OCI-M2 (cell line): Measurements from ENCODE around the gene CLTRN.
"Not testable (repeated sequence)": the region's sequence is repeated elsewhere in the genome, so short reads cannot be mapped to it uniquely, and the experiment has no call there.

Experiments used
- DNase-seq: peaks from one replicate; lab custom pipeline; 2025; ENCODE audit not compliant: unreplicated experiment; lab: John Stamatoyannopoulos, UW

The CLTRN gene

GRCh38 chrX:15653961-15654360 lies 10.6 kb downstream of the CLTRN start:
- no peak for DNase-seq

DNA sequence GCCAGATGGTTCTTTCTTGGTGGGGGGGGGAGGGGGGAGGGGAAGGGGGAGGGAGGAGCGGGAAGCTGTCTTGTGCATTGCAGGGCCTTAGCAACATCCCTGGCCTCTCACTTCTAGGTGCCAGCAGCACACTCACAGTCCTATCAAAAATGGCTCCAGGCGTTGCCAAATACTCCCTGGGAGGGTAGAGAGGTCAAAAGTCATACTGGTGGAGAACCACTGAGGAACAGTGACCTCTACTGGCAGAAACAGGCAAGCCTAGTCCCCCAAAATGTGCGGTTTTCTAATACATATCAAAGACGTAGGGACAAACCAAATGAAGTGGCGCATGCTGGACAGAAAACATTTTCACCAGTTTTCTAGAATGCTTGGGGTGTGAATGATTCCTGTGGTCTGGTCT lies 17.1 kb downstream of the CLTRN start:
- DNase-seq, result not testable (repeated sequence)

DNA sequence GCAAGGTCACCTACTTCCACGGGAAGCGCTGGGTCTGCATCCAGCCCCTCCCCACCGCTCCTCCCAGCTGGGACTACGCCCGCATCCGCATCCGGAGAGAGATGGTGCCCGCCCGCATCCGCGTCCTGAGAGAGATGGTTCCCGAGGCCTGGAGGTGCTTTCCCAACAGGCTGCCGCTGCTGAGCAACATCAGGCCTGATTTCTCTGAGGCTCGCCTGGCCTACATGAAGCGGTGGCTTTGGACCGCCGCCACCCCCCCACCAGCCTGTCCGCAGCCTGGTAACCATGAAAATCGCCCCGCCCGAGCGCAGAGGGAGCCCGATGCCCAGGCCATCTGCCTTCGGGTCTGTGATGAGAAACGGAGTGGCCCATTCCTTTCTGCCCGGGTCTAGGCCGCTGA lies 18.1 kb downstream of the CLTRN start:
- no peak for DNase-seq

- no peak for DNase-seq
Observed at GRCh38 chrX:15646031-15646430, 18.6 kb downstream of the CLTRN start.

DNA sequence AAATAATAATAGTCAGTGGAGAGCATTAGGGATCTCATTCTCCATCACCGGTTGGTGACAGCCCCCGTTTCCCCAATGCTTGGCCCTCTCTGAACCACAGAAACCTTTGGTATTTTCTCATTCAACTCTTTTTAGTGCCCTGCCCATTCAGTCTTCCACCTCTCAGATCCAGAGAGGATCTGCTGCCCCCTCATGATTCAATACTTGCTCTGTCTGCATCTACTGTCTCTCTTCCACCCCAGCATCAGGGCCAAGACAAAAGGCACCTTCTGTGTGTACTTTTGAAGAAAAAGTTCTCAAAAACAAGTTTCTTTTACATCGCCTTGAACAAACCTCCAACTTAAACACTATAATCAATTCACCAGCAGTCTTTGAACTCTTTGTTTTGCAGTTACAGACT lies 19.3 kb downstream of the CLTRN start:
- no peak for DNase-seq

DNA sequence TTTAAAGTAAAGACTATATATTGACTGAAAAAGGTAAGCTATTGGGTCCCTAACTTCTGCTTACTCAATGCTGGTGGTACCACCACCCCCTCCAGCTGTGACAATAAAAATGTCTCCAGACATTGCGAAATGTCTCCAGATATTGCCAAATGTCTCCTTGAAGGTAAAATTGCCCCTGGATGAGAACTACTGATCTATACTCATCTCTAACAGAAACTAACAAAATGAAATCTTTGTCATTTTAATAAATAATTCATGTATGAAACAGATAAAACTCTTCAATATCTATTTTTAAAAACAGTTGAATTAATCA lies 20.1 kb downstream of the CLTRN start:
- DNase-seq, result no peak

DNA sequence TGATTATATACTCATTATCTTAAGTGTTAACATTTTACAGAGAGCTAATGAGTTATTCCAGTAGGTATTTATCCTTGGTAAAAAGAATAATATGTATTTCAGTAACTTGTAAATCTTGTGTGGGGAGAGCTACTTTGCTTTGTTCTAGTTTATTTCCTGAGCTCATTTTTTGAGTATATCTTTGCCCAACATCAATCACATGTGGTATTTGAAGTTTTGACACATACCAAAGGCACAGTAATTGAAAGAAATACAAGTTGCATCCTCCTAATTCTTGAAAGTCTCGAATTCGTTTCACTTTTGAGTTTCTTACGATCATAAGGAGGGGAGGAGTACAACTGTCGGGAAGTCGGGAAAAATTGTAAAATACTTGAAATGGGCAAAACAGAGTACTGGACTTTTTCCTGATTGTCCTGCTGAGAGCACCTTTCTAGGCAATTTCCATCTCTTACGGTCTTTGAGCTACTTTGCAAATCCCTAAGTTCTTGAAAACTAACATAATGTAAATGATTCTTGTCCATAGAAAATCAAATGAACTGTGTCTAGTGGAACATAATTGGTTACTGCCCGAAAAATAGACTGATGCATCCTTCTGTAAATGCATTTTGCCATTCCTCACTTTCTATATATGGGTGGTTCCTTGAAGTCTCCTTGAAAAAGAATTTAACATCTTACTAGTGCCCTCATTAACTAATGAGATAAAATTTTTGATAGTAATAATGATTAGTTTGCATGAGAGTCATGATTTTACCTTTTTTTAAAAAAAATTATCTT lies 20.6 kb downstream of the CLTRN start:
- DNase-seq, result no peak

- no peak for DNase-seq
Observed at GRCh38 chrX:15631637-15632036, 33.0 kb downstream of the CLTRN start.

- no peak for DNase-seq
Observed at GRCh38 chrX:15623054-15623453, 41.6 kb downstream of the CLTRN start.

GRCh38 chrX:15619053-15619755 lies 45.4 kb downstream of the CLTRN start:
- no peak for DNase-seq

- DNase-seq, result no peak
Observed at GRCh38 chrX:15617111-15617510, 47.5 kb downstream of the CLTRN start.

DNA sequence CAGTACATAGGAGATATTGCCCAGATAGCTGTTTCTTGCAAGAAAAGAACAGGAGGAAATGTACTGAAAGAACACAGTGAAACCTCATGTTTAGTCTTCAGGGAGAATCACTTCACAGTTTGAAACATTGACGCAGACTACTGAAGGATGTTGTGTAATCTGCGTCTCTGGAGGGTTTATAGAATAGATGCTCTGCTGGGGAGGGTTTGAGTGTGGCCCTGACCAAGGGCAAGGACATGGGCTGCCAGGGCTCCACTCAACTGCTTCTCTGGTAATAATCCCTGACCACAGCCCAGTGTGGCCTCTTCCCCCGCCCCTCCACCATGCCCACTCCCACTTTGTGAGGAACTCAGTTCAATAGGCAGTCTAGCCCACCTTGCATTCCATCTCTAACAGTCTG lies 48.1 kb downstream of the CLTRN start:
- no peak for DNase-seq

- no peak for DNase-seq
Observed at GRCh38 chrX:15607067-15607466, 57.5 kb downstream of the CLTRN start.

- no peak for DNase-seq
Observed at GRCh38 chrX:15606136-15606535, 58.5 kb downstream of the CLTRN start.

- DNase-seq, result no peak
Observed at GRCh38 chrX:15605226-15605625, 59.4 kb downstream of the CLTRN start.

DNA sequence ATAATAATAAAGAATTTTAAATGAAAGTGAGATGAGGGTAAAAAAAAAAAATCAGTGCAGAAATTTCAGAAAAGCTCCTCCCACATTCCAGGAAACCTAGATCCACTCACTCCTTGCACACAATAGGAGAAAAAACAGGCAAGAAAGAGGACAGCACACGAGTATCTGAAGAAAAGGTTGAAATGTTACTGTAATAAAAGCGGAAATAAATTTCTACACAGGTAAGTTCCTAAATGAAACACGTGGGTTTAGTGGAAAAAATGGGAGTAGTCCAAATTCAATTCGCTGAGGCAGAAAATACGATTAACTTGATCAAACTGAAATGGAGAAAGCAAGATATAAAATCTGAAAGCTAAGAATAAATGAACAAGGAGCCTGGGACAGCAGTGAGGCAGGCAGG lies 61.8 kb downstream of the CLTRN start:
- DNase-seq, result no peak

DNA sequence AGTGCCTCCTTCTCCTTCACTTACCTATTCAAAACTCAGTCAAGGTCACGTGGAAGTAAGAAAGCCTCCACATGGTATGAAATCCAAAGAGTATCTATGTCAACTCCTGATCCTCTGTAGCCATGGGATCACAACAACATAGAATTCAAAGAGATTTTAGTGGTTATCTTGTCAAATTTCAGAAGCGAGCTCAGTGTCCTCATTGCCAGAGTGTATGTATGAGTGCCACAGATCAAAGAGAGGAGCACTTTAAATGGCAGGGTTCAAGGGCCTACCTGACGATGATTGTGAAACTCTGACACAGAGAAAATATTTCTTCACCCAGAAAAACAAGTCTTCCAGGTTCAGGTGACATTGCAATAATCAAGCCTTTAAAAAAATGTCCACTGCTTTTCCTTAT lies 62.7 kb downstream of the CLTRN start:
- DNase-seq, result no peak

DNA sequence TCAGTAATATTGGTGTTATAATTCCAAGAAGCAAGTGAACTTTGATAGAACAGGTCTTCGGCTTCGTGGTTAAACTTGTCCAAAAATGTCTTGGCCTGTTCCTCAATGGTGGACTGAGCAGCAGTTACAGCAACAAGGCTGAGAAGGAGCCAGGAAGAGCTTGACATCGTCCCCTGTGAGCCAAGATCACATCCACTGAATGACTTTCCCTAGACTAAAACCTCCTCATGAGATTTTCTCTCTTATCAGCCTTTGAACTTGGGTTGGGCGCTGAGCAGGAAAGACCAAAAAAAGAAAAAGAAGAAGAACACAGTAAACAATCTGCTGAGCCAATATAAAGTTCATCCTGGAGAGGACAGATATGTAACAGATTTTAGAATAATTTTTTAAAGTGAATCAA lies 63.9 kb downstream of the CLTRN start, which contains the start of gene ACE2:
Gene ACE2 (minus strand): TSS at position 216 of the 400 bp plus-strand sequence. CDS start 49 bp downstream, at position 167.
- DNase-seq, result no peak

DNA sequence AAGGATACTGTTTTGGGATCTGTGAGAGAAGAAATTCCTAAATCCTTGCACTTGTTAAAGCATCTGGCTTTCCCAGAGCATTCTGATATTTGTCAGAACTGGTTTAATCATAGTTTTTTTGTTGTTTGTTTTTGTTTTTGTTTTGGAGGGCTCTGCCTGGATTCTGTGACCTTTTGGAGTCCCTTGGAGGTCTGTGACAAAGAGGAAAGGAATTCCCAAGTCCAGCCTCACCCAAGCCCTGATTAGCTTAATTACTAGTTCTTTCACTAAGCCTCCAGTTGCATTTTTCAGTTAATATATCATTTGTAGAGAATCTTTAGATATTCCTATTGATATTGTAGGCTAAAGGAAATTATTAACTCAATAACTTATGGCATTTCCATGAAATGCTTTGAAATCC lies 64.6 kb downstream of the CLTRN start:
- no peak for DNase-seq

DNA sequence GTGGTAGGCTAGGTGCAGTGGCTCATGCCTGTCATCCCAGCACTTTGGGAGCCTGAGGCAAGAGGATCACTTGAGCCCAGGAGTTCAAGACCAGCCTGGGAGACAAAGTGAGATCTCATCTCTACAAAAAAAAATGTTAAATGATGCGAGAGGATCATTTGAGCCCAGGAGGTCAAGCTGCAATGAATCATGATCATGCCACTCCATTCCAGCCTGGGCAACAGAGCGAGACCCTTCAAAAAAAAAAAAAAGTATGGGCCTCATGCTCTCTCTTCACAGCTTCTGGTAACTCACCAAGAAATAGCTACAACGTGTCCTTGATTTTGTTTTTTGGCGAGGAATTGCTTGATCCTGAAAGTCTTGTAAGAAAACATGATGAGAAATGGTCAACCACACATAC lies 65.1 kb downstream of the CLTRN start:
- DNase-seq, result no peak

GRCh38 chrX:15598026-15598425 lies 66.6 kb downstream of the CLTRN start:
- DNase-seq, result no peak

DNA sequence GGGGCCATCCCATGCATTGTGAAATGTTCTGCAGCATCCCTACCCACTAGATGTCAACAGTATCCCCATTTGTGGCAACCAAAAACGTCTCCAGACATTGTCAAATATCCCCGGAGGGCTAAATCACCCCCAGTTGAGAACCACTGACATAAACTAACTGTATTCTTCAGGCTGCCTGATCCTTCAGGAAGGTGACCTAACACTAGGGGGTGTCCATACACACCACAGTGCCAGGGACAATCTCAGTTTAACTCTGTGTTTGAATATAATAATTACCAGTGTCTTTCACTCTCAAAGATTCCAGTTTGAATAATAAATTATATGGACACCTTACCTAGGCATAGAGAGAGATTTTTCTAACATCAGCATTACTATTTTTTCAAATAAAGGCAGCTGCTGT lies 70.2 kb downstream of the CLTRN start:
- no peak for DNase-seq
